HepG2 (cell line): Measurements from ENCODE around the gene TUBA4A. TPM values are rescaled to one million over a fixed set of nuclear protein-coding genes. Genes with fewer than 3 reads are reported as not detected.
A peak's percentile ranks its signal among the peaks of the same experiment; 100 is the strongest.

ENCODE experiments used
- AKNA ChIP-seq: sonication (generic); formaldehyde crosslinking; IDR thresholded peaks from 2 replicates; pipeline ENCODE4 v1.4.0; 2020; ENCODE audit warnings: missing genetic modification reagents, borderline replicate concordance
- CERS6 ChIP-seq: sonication (generic); formaldehyde crosslinking; IDR thresholded peaks from 2 replicates; pipeline ENCODE4 v1.5.0; 2020; ENCODE audit warnings: missing genetic modification reagents
- ELK4 ChIP-seq: sonication (generic); formaldehyde crosslinking; IDR thresholded peaks from 2 replicates; pipeline ENCODE4 v1.9.0; 2021; ENCODE audit warnings: missing genetic modification reagents, borderline replicate concordance
- HIC2 ChIP-seq: sonication (generic); formaldehyde crosslinking; IDR thresholded peaks from 2 replicates; pipeline ENCODE4 v1.9.0; 2022; ENCODE audit warnings: low read depth, missing genetic modification reagents
- HMGA1 ChIP-seq: sonication (generic); formaldehyde crosslinking; conservative IDR thresholded peaks from 2 replicates; pipeline ENCODE4 v1.4.0; 2020; ENCODE audit warnings: missing genetic modification reagents
- HNRNPUL1 ChIP-seq: fragments of 200-400 bp; formaldehyde crosslinking; IDR thresholded peaks from 2 replicates; pipeline ENCODE4 v1.6.1; 2017; ENCODE audit warnings: low read depth, mild to moderate bottlenecking, low read length, moderate library complexity
- NFRKB ChIP-seq: fragments of 450-650 bp; IDR thresholded peaks from 2 replicates; pipeline ENCODE4 v1.6.1; 2017
- PPARG ChIP-seq: conservative IDR thresholded peaks from 2 replicates; pipeline ENCODE4 v1.6.1; 2016; ENCODE audit warnings: missing biosample characterization, missing genetic modification reagents
- REL ChIP-seq: sonication (generic); formaldehyde crosslinking; conservative IDR thresholded peaks from 2 replicates; pipeline ENCODE4 v1.8.0; 2022; ENCODE audit warnings: mild to moderate bottlenecking, missing genetic modification reagents, moderate library complexity
- SMYD3 ChIP-seq: sonication (generic); formaldehyde crosslinking; IDR thresholded peaks from 2 replicates; pipeline ENCODE4 v1.8.1; 2023; ENCODE audit warnings: mild to moderate bottlenecking, missing genetic modification reagents
- SSRP1 ChIP-seq: IDR thresholded peaks from 2 replicates; pipeline ENCODE4 v1.6.1; 2016; ENCODE audit warnings: control low read depth
- TBP ChIP-seq: sonication (generic); formaldehyde crosslinking; IDR thresholded peaks from 2 replicates; pipeline ENCODE4 v1.5.0; 2020; ENCODE audit warnings: missing genetic modification reagents
- ZBTB46 ChIP-seq: sonication (generic); formaldehyde crosslinking; IDR thresholded peaks from 2 replicates; pipeline ENCODE4 v1.4.0; 2020; ENCODE audit warnings: mild to moderate bottlenecking, missing genetic modification reagents, borderline replicate concordance
- ZKSCAN8 ChIP-seq: IDR thresholded peaks from 2 replicates; pipeline ENCODE4 v1.6.1; 2016; ENCODE audit warnings: borderline replicate concordance, missing genetic modification reagents, missing compliant biosample characterization
- ZMAT3 ChIP-seq: sonication (generic); formaldehyde crosslinking; conservative IDR thresholded peaks from 2 replicates; pipeline ENCODE4 v1.7.0; 2021; ENCODE audit warnings: missing genetic modification reagents
- ZNF256 ChIP-seq: sonication (generic); formaldehyde crosslinking; conservative IDR thresholded peaks from 2 replicates; pipeline ENCODE4 v1.4.0; 2020; ENCODE audit warnings: missing genetic modification reagents
- ZNF343 ChIP-seq: sonication (generic); formaldehyde crosslinking; IDR thresholded peaks from 2 replicates; pipeline ENCODE4 v1.4.0; 2020; ENCODE audit warnings: mild to moderate bottlenecking, missing genetic modification reagents
- ZNF597 ChIP-seq: sonication (generic); formaldehyde crosslinking; IDR thresholded peaks from 2 replicates; pipeline ENCODE4 v1.5.0; 2020; ENCODE audit warnings: missing genetic modification reagents
- polyA plus RNA-seq, 8 experiments: library from polyadenylated mRNA; depleted of rRNA in 3 of 8; stranded (reverse) in 7 of 8; unstranded in 1 of 8; fragments of >200 nt; fragmentation: Illumina TruSeq in 4 of 8; extraction: Trizol in 4 of 8; gene quantifications; 2 replicates each; pipeline versions ENCODE4 v1.2.1 to v1.2.3, GENCODE V29; 2011 to 2016; ENCODE audit warnings: low read depth in 4 of 8, missing spikeins in 1 of 8, mixed read lengths in 1 of 8; ENCODE audit not compliant: insufficient read depth in 1 of 8
- total RNA-seq, 5 experiments: library from RNA; depleted of rRNA; stranded (reverse); fragments of >200 nt; fragmentation: Illumina TruSeq; extraction: Trizol; gene quantifications; 2 replicates each; pipeline ENCODE4 v1.2.3, GENCODE V29; 2016; ENCODE audit warnings: low read depth in 1 of 5

The TUBA4A gene
- total and polyA plus RNA-seq, 2 of the 13 experiments (the other 11 are each of a cell fraction or from before 2014, with no cell fraction given) = 1.3 to 12.7 TPM

- TF ChIP-seq AKNA = 0 out of 2 replicates have a peak, but pooled peaks have one; percentile 10
- TF ChIP-seq SMYD3 (CRISPR knock-in tag) = peak; percentile 5; the same call in 1 of the 2 replicates
- no peak for TF ChIP-seq CERS6 (CRISPR knock-in tag)
- peak; percentile 35; the same call in 1 of the 2 replicates for TF ChIP-seq HIC2 (CRISPR knock-in tag)
- no peak for TF ChIP-seq NFRKB
- TF ChIP-seq REL (CRISPR knock-in tag) = peak; percentile 92; the same call in 1 of the 2 replicates
- no peak for TF ChIP-seq PPARG
- TF ChIP-seq ZMAT3 (CRISPR knock-in tag) = no peak
- TF ChIP-seq ZNF597 (CRISPR knock-in tag) = no peak
- TF ChIP-seq ZKSCAN8 (CRISPR knock-in tag) = no peak
- 0 out of 2 replicates have a peak, but pooled peaks have one; percentile 4 for TF ChIP-seq ZNF343
- TF ChIP-seq TBP = peak; percentile 46; the same call in 1 of the 2 replicates
- TF ChIP-seq HNRNPUL1 = no peak
- TF ChIP-seq ELK4 (CRISPR knock-in tag) = 0 out of 2 replicates have a peak, but pooled peaks have one; percentile 46
- TF ChIP-seq SSRP1 (CRISPR knock-in tag) = peak; percentile 53; the same call in 1 of the 2 replicates
- no peak for TF ChIP-seq HMGA1 (CRISPR knock-in tag)
- peak; percentile 59; the same call in 1 of the 2 replicates for TF ChIP-seq ZNF256 (CRISPR knock-in tag)
- 0 out of 2 replicates have a peak, but pooled peaks have one; percentile 34 for TF ChIP-seq ZBTB46
Observed at GRCh38 chr2:219218217-219218731, 35.4 kb downstream of the TUBA4A start (continued).
